Measurements from ENCODE around the gene PSMG1.

The PSMG1 gene

DNA sequence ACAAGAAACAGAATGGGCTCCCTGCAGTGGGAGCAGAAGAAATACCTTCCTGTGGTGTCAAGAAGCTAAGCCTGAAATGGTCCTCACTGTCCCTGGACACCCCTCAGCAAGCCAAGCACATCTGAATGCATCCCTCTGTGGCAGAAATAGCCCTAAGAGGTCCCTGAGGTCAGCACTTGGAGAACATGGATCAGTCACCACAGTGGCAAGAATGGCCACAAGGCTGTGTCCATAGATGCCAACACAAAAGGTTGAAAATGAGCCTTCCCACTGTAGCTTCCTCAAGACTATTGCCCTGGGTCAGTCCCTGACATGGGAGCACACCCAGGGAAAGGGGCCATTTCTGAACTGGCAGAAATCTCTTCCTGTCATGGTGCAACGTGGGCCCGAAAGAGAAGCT is 27.7 kb downstream of the PSMG1 start:
- no peak for DNase-seq

DNA sequence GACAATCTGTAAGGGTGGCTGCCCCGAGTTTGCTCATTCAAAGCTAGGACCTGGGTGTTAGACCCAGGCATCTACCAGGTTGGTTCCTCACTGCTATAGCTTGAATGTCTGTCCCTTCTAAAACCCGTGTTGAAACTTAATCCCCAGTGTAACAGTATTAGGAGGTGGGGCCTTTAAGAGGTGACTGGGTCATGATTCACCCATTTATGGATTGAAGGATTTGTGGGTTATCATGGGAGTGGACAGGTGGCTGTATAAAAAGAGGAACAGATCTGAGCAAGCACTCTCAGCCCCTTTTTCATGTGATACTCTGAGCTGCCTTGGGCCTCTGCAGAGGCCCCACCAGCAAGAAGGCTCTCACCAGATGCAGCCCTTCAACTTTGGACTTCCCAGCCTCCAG is 29.4 kb downstream of the PSMG1 start:
- DNase-seq: no peak

DNA sequence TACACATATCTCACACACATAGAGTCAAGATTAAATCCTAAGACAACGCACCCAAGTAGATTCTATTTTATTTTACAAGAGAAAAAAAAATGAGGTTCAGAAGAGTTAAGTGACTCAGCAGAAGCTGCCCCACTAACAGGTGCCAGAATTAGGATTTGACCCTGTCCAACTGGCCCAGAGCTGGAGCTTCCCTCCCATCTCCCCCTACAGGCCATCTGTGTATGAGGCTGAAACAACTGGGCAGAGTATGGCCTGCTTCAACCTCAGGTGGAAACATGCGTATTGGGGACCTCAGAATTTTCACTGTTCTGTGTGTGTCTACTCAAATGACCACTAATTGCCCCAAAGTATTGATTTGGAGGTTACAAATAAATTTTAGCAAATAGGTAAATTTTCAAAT is 29.9 kb downstream of the PSMG1 start:
- DNase-seq: no peak

- no peak for DNase-seq
Observed at GRCh38 chr21:39152271-39152670, 31.0 kb downstream of the PSMG1 start.

GRCh38 chr21:39150877-39151276 is 32.4 kb downstream of the PSMG1 start:
- DNase-seq: peak; percentile 17

DNA sequence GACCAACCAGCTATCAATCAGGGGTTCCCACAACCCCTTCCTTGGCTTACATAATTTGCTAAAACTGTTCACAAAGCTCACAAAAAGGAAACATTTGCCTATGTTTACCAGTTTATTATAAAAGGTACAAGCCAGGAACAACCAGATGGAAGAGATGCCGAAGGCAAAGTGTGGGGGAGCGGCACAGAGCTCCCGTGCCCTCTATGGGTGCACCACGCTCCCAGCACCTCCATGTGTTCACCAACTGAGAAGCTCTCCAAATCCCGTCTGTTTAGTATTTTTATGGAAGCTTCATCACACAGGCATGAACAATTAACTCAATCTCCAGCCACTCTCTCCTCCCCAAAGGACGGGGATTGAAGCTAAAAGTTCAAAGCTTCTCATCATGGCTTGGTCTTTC is 32.9 kb downstream of the PSMG1 start:
- no peak for DNase-seq

GRCh38 chr21:39149882-39150281 is 33.4 kb downstream of the PSMG1 start:
- DNase-seq: no peak

DNA sequence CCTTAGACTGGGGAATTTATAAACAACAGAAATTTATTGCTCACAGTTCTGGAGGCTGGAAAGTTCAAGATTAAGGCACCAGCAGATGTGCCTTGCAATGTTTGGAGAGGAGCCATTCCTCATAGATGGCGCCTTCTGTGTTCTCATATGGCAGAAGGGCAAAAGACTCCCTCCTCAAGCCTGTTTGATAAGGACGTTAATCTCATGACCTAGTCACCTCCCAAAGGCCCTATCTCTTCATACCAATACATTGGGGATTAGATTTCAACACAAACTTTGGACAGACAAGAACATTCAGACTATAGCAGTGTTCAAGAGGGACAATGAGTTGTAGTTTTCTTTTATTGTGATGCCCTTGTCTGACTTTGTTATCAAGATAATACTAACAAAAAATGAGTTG is 34.3 kb downstream of the PSMG1 start:
- no peak for DNase-seq

GRCh38 chr21:39144191-39144590 is 39.1 kb downstream of the PSMG1 start:
- DNase-seq: no peak

DNA sequence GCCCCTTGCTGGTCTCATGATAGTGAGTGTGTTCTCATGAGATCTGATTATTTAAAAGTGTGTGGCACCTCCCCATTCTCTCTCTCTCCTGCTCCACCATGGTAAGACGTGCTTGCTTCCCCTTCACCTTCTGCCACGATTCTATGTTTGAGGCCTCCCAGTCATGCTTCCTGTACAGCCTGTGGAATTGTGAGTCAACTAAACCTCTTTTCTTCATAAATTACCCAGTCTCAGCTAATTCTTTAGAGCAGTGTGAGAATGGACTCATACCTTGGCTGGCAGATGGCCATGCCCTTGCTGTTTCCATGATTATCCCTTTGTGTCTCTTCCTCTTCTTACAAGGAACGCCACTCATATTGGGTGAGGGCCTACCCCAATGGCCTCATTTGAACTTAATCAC is 40.3 kb downstream of the PSMG1 start:
- no peak for DNase-seq

DNA sequence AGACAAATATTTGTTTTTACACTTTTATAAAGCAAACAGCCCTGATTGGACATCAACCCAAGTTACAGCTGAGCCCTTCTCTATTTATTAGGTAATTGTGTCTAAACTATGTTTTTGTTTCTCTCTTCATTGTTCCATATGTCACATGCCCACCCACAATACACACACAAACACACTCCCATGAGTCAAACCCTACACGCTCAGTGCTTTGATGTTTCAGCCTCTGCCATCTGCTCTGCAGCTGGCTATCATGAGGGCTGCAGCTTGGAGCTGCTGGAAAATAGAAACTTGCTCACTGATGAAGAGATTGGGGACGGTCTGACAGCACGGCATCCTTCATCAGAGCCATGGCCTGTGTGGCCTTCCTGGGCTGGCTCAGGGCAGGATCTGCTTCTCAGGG is 41.7 kb downstream of the PSMG1 start:
- peak; percentile 44 for DNase-seq

DNA sequence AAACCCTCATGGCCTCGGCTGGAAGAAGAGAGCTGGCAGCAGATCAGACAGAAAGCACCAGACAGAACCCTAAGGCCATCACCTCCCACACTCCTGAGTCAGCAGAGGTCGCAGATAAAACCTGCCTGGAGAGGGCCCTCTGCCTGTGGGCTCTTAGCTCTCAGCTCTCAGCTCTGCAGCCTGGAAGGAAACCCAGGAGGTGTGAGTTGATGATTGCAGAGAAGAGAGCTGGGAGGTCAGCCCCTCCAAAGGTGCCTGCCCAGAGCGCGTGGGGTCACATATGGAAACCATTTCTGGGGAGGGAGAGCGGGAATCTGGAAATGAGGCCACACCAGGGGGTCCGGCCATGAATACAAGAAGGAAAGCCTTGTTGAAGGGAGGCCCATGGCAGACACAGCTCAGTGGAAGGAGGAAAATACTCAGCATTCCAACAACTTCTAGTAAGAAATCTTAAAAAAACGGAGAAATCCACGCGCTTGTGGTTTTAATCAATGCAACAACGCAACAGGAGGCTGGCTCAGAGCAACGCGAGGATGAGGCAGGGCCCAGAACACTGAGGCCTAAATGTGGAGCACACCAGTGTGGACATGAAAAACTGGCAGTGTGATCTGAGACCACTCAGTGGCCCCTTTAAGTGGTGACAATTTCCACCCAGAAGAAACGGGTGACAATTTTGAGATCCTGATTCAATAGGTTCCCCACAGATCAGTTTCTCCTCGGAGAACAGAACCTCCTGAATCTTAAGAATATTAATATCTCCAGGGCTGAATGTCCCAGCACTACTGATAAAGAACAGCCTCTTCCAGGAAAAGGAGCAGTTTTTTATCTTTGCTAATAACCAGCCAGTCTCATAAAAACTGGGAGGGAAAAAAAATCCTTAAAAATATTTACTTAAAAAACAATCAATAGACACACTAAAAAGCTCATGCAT is 45.7 kb downstream of the PSMG1 start:
- DNase-seq: peak; percentile 70

DNA sequence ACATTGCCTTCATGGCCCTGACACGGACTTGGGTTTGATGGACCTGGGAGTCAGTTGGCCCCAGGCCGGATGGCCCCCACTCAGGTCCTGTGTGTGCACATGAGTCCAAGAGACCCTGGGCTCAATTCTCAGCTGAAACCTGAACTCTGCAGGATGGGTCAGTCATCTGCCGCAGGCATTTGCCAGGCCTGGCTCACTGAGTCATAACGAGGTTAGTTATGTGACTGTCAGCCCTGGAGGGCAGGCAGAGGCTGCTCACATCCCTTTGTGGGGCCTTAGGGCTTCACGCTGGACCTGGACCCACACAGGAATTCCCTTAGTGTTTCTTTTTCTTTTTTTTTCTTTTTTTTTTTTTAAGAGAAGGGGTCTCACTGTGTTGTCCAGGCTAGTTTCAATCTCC is 46.5 kb downstream of the PSMG1 start:
- peak; percentile 37 for DNase-seq

- peak; percentile 57 for DNase-seq
Observed at GRCh38 chr21:39136138-39136537, 47.1 kb downstream of the PSMG1 start.

DNA sequence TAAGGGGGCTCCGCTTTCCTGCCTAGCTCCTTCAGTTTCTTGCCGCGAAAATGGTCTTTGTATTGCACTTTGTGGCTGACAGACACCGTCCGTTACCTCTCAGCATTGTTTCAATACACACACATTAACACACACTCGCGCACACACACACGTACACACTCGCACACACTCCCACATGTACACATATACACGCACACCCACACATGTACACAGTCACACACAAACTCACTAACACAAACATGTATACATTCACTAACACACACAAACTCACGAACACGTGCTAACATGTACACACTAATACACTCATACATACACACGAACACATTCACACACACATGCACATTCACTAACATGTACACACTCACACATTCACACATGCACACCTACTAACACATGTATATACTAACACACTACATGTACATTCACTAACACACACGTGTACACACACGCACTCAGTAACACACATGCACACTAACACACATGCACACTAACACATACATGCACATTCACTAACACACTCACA is 48.9 kb downstream of the PSMG1 start:
- no peak for DNase-seq

- DNase-seq: no peak
Observed at GRCh38 chr21:39132248-39132647, 51.0 kb downstream of the PSMG1 start.

DNA sequence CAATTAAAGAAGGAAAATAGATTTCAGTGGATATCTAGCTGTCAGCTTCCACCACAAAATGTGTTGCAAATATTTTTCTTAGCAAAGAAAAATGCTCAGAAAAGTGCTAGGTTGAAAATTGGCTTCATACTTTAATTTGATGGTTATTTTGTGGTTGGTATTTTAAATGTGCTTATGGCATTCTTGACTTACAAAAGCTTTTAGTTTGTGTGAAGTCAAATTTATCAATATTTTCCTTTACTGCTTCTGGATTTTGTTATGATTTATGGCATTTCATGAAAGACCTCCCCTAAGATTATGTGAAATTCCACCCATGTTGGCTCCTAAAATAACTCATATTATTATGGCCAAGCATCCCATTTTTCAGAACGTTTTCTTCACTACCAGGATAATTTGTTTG is 51.5 kb downstream of the PSMG1 start:
- peak; percentile 59 for DNase-seq

DNA sequence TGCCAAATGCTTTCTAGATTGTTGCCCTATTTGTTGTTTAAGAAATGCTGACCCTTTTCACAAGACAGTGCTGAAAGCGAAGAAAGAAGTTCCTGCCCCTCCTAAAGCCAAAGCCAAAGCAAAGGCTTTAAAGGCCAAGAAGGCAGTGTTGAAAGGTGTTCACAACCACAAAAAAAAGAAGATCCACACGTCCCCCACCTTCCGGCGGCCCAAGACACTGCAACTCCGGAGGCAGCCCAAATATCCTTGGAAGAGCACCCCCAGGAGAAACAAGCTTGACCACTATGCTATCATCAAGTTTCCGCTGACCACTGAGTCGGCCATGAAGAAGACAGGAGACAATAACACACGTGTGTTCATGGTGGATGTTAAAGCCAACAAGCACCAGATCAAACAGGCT is 55.7 kb downstream of the PSMG1 start:
- no peak for DNase-seq

GRCh38 chr21:39126486-39126806 is 56.8 kb downstream of the PSMG1 start:
- DNase-seq: no peak

GRCh38 chr21:39125752-39126485 is 57.3 kb downstream of the PSMG1 start:
- peak; percentile 76 for DNase-seq
